Measurements from ENCODE around the gene PIK3CD. TPM values are rescaled to one million over a fixed set of nuclear protein-coding genes. Genes with fewer than 3 reads are reported as not detected.
"Not testable (repeated sequence)": the region's sequence is repeated elsewhere in the genome, so short reads cannot be mapped to it uniquely, and the experiment has no call there.

The PIK3CD gene
- total RNA-seq, 1 experiment from 2014 or later: 10.3 TPM

- H3K27ac ChIP-seq: no peak overlapping the region
- DNase-seq: no peak
- TF ChIP-seq CTCF (conservative IDR thresholded peaks at IDR 0.05) (no peak), EZH2 (IDR thresholded peaks at IDR 0.05; ENCODE audit: low read depth) (no peak)
- H3K4me3 ChIP-seq: no peak overlapping the region
- BruUV-seq (replicated peaks): no TSS peak
- no peak overlapping the region for H2AFZ ChIP-seq
- H3K79me2 ChIP-seq (ENCODE audit: low read depth): no peaks in the 10 kb centered on the region
- no peaks in the 10 kb centered on the region for H3K27me3 ChIP-seq (ENCODE audit: insufficient read depth, low read depth)
- H3K36me3 ChIP-seq (ENCODE audit: low read depth): no peaks in the 10 kb centered on the region
- no peaks in the 10 kb centered on the region for H3F3A ChIP-seq (ENCODE audit: insufficient read depth, low read depth)
- no peaks in the 10 kb centered on the region for H3K9me2 ChIP-seq (ENCODE audit: insufficient read depth)
- intact Hi-C loops (cut with micrococcal nuclease; ENCODE audit: unreplicated experiment): no loop called here
- H4K20me1 ChIP-seq (ENCODE audit: insufficient read depth): no peaks in the 10 kb centered on the region
- ChIA-PET CTCF (interaction anchor here (0.5 kb wide), 1 partner anchor 1759 kb away, joined by 3 read pairs; no protein-coding TSS in a partner anchor), POLR2A (ENCODE audit: unreplicated experiment) (interaction anchor here (0.6 kb wide), 1 partner anchor 1512 kb away, joined by 8 read pairs; no protein-coding TSS in a partner anchor)
- H3K9me3 ChIP-seq (ENCODE audit: insufficient read depth, low read depth): no peaks in the 10 kb centered on the region
- no peaks in the 10 kb centered on the region; the same call in 1 of the 2 replicates for H3K4me1 ChIP-seq (replicated peaks; ENCODE audit: insufficient read depth)
- no peak overlapping the region for H3K4me2 ChIP-seq
Measured at GRCh38 chr1:9710037-9710436, 58.5 kb downstream of the PIK3CD start.

GRCh38 chr1:9711466-9712020 lies 60.0 kb downstream of the PIK3CD start:
- Histone ChIP-seq H3K27me3 (ENCODE audit: insufficient read depth, low read depth) (no peaks in the 10 kb centered on the region), H3F3A (ENCODE audit: insufficient read depth, low read depth) (no peaks in the 10 kb centered on the region), H3K4me1 (replicated peaks; ENCODE audit: insufficient read depth) (no peaks in the 10 kb centered on the region), H3K9me3 (ENCODE audit: insufficient read depth, low read depth) (no peaks in the 10 kb centered on the region), H3K4me2 (no peak overlapping the region), H3K79me2 (ENCODE audit: low read depth) (no peaks in the 10 kb centered on the region), H4K20me1 (ENCODE audit: insufficient read depth) (no peaks in the 10 kb centered on the region), H3K27ac (no peak overlapping the region), H3K36me3 (ENCODE audit: low read depth) (no peaks in the 10 kb centered on the region), H3K9me2 (ENCODE audit: insufficient read depth) (no peaks in the 10 kb centered on the region), H2AFZ (no peak overlapping the region), H3K4me3 (no peak overlapping the region)
- TF ChIP-seq EZH2 (IDR thresholded peaks at IDR 0.05; ENCODE audit: low read depth) (no peak), CTCF (conservative IDR thresholded peaks at IDR 0.05) (no peak)
- ChIA-PET POLR2A (ENCODE audit: unreplicated experiment) (no interaction called here), CTCF (no interaction called here)
- no peak for DNase-seq
- intact Hi-C loops (cut with micrococcal nuclease; ENCODE audit: unreplicated experiment): no loop called here
- BruUV-seq (replicated peaks): no TSS peak

GRCh38 chr1:9712767-9713166 lies 61.2 kb downstream of the PIK3CD start:
- BruUV-seq (replicated peaks); intact Hi-C loops (cut with micrococcal nuclease; ENCODE audit: unreplicated experiment); H3F3A ChIP-seq (ENCODE audit: insufficient read depth, low read depth); H4K20me1 ChIP-seq (ENCODE audit: insufficient read depth); H3K4me1 ChIP-seq (replicated peaks; ENCODE audit: insufficient read depth); H3K27ac ChIP-seq; H2AFZ ChIP-seq; H3K9me2 ChIP-seq (ENCODE audit: insufficient read depth); H3K27me3 ChIP-seq (ENCODE audit: insufficient read depth, low read depth); DNase-seq; H3K9me3 ChIP-seq (ENCODE audit: insufficient read depth, low read depth); H3K36me3 ChIP-seq (ENCODE audit: low read depth); H3K4me3 ChIP-seq; H3K4me2 ChIP-seq; POLR2A ChIA-PET (ENCODE audit: unreplicated experiment); H3K79me2 ChIP-seq (ENCODE audit: low read depth): not testable (repeated sequence)
- CTCF ChIA-PET: interaction anchor here (0.7 kb wide), 1 partner anchor 15 kb away, joined by 4 read pairs; no protein-coding TSS in a partner anchor

- H3K4me2 ChIP-seq: no peak overlapping the region
- no peaks in the 10 kb centered on the region for H3K27me3 ChIP-seq (ENCODE audit: insufficient read depth, low read depth)
- ChIA-PET POLR2A (ENCODE audit: unreplicated experiment) (no interaction called here), CTCF (no interaction called here)
- no TSS peak for BruUV-seq (replicated peaks)
- intact Hi-C loops (cut with micrococcal nuclease; ENCODE audit: unreplicated experiment): no loop called here
- peaks cover under 1% of the 10 kb centered on the region; the same call in 1 of the 2 replicates for H3K4me1 ChIP-seq (replicated peaks; ENCODE audit: insufficient read depth)
- H4K20me1 ChIP-seq (ENCODE audit: insufficient read depth): no peaks in the 10 kb centered on the region
- H3K36me3 ChIP-seq (ENCODE audit: low read depth): no peaks in the 10 kb centered on the region
- no peak for DNase-seq
- no peaks in the 10 kb centered on the region for H3K79me2 ChIP-seq (ENCODE audit: low read depth)
- H3K27ac ChIP-seq: no peak overlapping the region
- H2AFZ ChIP-seq: no peak overlapping the region
- H3K9me3 ChIP-seq (ENCODE audit: insufficient read depth, low read depth): no peaks in the 10 kb centered on the region
- H3K4me3 ChIP-seq: no peak overlapping the region
- H3K9me2 ChIP-seq (ENCODE audit: insufficient read depth): no peaks in the 10 kb centered on the region
- peaks cover under 1% of the 10 kb centered on the region; the same call in 1 of the 2 replicates for H3F3A ChIP-seq (ENCODE audit: insufficient read depth, low read depth)
- no peak for TF ChIP-seq EZH2 (IDR thresholded peaks at IDR 0.05; ENCODE audit: low read depth)
- TF ChIP-seq CTCF (conservative IDR thresholded peaks at IDR 0.05): no peak
Measured at GRCh38 chr1:9714257-9714718, 62.8 kb downstream of the PIK3CD start.

All from PC-9 (cell line).